ENCODE results near the gene GRIK3. TPM values are rescaled to one million over a fixed set of nuclear protein-coding genes. Genes with fewer than 3 reads are reported as not detected.

GRIK3 gene
- total RNA-seq, 1 experiment from 2014 or later = 5.5 TPM

DNA sequence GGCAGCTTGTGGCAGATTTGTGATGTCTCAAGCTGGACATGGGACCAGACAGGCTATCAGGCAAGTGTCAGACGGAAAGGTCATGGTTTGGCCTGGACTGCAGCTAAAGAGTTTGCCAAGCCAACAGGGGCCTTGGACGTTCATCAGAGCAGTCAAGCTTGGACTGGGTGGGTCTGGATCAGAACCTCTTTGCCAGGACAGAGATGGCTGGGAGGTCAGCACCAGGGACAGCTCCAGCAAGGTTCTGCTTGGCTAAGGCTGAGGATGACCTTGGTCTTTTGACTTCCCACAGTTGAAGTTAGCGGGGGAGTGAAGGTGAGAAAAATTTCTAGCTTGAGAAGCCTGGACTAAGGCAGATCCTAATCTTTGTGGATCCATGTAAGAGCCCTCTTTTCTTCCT, 68.1 kb downstream of the GRIK3 start (continued):
- TF ChIP-seq, protein P1, sequence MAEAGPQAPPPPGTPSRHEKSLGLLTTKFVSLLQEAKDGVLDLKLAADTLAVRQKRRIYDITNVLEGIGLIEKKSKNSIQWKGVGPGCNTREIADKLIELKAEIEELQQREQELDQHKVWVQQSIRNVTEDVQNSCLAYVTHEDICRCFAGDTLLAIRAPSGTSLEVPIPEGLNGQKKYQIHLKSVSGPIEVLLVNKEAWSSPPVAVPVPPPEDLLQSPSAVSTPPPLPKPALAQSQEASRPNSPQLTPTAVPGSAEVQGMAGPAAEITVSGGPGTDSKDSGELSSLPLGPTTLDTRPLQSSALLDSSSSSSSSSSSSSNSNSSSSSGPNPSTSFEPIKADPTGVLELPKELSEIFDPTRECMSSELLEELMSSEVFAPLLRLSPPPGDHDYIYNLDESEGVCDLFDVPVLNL (CRISPR knock-in tag; IDR thresholded peaks at IDR 0.05; ENCODE audit: borderline replicate concordance, low read depth) = 0 out of 2 replicates have a peak, but pooled peaks have one; percentile 59
- TF ChIP-seq JAZF1 (CRISPR knock-in tag; IDR thresholded peaks at IDR 0.05) (no peak), JUN (CRISPR knock-in tag; IDR thresholded peaks at IDR 0.05) (peak; percentile 91), ZNF121 (CRISPR knock-in tag; IDR thresholded peaks at IDR 0.05) (no peak), CREM (CRISPR knock-in tag; IDR thresholded peaks at IDR 0.05) (no peak), ZNF263 (CRISPR knock-in tag; IDR thresholded peaks at IDR 0.05; ENCODE audit: low read depth) (0 out of 2 replicates have a peak, but pooled peaks have one; percentile 15), OVOL2 (CRISPR knock-in tag; IDR thresholded peaks at IDR 0.05; ENCODE audit: borderline replicate concordance) (no peak), TEAD4 (CRISPR knock-in tag; IDR thresholded peaks at IDR 0.05) (peak; percentile 92), SOX15 (CRISPR knock-in tag; IDR thresholded peaks at IDR 0.05) (no peak), FOXP1 (CRISPR knock-in tag; IDR thresholded peaks at IDR 0.05; ENCODE audit: borderline replicate concordance) (peak; percentile 72), ESRRA (CRISPR knock-in tag; IDR thresholded peaks at IDR 0.05; ENCODE audit: borderline replicate concordance) (peak; percentile 72; the same call in 1 of the 2 replicates), TEAD1 (CRISPR knock-in tag; IDR thresholded peaks at IDR 0.05) (peak; percentile 65; the same call in 1 of the 2 replicates), ETV6 (CRISPR knock-in tag; IDR thresholded peaks at IDR 0.05) (0 out of 2 replicates have a peak, but pooled peaks have one; percentile 49), NR2C2 (CRISPR knock-in tag; IDR thresholded peaks at IDR 0.05) (no peak), CBFB (CRISPR knock-in tag; IDR thresholded peaks at IDR 0.05; ENCODE audit: low read depth) (no peak), GABPB1 (CRISPR knock-in tag; IDR thresholded peaks at IDR 0.05) (no peak), NFYB (CRISPR knock-in tag; conservative IDR thresholded peaks at IDR 0.05; ENCODE audit: low read depth) (peak; percentile 24; the same call in 1 of the 2 replicates), FOXK1 (CRISPR knock-in tag; IDR thresholded peaks at IDR 0.05) (peak; percentile 68; the same call in 1 of the 2 replicates), SMAD3 (CRISPR knock-in tag; IDR thresholded peaks at IDR 0.05; ENCODE audit: borderline replicate concordance) (peak; percentile 68; the same call in 1 of the 2 replicates), NFE2L1 (CRISPR knock-in tag; IDR thresholded peaks at IDR 0.05) (peak; percentile 84), ZNF219 (CRISPR knock-in tag; IDR thresholded peaks at IDR 0.05; ENCODE audit: borderline replicate concordance) (peak; percentile 75; the same call in 1 of the 2 replicates)
- TF ChIP-seq, protein P2, sequence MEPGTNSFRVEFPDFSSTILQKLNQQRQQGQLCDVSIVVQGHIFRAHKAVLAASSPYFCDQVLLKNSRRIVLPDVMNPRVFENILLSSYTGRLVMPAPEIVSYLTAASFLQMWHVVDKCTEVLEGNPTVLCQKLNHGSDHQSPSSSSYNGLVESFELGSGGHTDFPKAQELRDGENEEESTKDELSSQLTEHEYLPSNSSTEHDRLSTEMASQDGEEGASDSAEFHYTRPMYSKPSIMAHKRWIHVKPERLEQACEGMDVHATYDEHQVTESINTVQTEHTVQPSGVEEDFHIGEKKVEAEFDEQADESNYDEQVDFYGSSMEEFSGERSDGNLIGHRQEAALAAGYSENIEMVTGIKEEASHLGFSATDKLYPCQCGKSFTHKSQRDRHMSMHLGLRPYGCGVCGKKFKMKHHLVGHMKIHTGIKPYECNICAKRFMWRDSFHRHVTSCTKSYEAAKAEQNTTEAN (CRISPR knock-in tag; IDR thresholded peaks at IDR 0.05) = no peak
- TF ChIP-seq, protein P3, sequence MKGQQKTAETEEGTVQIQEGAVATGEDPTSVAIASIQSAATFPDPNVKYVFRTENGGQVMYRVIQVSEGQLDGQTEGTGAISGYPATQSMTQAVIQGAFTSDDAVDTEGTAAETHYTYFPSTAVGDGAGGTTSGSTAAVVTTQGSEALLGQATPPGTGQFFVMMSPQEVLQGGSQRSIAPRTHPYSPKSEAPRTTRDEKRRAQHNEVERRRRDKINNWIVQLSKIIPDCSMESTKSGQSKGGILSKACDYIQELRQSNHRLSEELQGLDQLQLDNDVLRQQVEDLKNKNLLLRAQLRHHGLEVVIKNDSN (CRISPR knock-in tag; IDR thresholded peaks at IDR 0.05) = peak; percentile 57; the same call in 1 of the 2 replicates
- TF ChIP-seq, protein P4, sequence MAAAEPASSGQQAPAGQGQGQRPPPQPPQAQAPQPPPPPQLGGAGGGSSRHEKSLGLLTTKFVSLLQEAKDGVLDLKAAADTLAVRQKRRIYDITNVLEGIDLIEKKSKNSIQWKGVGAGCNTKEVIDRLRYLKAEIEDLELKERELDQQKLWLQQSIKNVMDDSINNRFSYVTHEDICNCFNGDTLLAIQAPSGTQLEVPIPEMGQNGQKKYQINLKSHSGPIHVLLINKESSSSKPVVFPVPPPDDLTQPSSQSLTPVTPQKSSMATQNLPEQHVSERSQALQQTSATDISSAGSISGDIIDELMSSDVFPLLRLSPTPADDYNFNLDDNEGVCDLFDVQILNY (CRISPR knock-in tag; IDR thresholded peaks at IDR 0.05) = no peak
- TF ChIP-seq, protein P5, sequence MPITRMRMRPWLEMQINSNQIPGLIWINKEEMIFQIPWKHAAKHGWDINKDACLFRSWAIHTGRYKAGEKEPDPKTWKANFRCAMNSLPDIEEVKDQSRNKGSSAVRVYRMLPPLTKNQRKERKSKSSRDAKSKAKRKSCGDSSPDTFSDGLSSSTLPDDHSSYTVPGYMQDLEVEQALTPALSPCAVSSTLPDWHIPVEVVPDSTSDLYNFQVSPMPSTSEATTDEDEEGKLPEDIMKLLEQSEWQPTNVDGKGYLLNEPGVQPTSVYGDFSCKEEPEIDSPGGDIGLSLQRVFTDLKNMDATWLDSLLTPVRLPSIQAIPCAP (CRISPR knock-in tag; IDR thresholded peaks at IDR 0.05) = 0 out of 2 replicates have a peak, but pooled peaks have one; percentile 64
- TF ChIP-seq, protein P6, sequence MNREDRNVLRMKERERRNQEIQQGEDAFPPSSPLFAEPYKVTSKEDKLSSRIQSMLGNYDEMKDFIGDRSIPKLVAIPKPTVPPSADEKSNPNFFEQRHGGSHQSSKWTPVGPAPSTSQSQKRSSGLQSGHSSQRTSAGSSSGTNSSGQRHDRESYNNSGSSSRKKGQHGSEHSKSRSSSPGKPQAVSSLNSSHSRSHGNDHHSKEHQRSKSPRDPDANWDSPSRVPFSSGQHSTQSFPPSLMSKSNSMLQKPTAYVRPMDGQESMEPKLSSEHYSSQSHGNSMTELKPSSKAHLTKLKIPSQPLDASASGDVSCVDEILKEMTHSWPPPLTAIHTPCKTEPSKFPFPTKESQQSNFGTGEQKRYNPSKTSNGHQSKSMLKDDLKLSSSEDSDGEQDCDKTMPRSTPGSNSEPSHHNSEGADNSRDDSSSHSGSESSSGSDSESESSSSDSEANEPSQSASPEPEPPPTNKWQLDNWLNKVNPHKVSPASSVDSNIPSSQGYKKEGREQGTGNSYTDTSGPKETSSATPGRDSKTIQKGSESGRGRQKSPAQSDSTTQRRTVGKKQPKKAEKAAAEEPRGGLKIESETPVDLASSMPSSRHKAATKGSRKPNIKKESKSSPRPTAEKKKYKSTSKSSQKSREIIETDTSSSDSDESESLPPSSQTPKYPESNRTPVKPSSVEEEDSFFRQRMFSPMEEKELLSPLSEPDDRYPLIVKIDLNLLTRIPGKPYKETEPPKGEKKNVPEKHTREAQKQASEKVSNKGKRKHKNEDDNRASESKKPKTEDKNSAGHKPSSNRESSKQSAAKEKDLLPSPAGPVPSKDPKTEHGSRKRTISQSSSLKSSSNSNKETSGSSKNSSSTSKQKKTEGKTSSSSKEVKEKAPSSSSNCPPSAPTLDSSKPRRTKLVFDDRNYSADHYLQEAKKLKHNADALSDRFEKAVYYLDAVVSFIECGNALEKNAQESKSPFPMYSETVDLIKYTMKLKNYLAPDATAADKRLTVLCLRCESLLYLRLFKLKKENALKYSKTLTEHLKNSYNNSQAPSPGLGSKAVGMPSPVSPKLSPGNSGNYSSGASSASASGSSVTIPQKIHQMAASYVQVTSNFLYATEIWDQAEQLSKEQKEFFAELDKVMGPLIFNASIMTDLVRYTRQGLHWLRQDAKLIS (CRISPR knock-in tag; IDR thresholded peaks at IDR 0.05; ENCODE audit: borderline replicate concordance) = no peak
- TF ChIP-seq, protein P7, sequence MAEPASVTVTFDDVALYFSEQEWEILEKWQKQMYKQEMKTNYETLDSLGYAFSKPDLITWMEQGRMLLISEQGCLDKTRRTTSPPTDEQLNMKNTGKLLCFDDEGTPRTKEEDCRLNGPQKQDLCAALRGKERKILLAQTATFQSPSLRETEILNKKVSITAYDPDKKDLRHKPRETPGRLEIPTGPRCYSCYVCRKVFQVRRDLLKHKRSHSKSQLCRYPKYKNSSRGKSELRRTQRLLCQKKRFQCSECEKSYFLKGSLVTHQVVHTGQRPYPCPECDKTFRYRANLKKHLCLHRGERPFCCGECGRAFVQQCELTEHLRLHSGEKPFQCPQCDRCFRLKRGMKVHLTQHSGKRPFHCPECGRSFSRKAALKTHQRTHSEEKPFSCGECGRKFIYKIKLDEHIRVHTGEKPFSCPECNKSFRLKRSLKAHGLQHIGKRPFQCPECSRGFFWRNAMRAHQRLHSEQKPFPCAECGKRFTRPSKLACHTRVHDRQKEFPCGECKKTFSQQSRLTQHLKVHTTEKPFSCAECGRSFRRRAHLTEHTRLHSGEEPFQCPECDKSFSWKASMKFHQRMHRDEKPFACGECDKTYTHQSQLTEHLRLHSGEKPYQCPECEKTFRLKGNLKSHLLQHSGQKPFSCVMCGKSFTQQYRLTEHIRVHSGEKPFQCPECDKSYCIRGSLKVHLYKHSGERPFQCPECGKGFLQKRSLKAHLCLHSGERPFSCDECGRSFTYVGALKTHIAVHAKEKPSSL (CRISPR knock-in tag; conservative IDR thresholded peaks at IDR 0.05) = no peak
- TF ChIP-seq, protein P8, sequence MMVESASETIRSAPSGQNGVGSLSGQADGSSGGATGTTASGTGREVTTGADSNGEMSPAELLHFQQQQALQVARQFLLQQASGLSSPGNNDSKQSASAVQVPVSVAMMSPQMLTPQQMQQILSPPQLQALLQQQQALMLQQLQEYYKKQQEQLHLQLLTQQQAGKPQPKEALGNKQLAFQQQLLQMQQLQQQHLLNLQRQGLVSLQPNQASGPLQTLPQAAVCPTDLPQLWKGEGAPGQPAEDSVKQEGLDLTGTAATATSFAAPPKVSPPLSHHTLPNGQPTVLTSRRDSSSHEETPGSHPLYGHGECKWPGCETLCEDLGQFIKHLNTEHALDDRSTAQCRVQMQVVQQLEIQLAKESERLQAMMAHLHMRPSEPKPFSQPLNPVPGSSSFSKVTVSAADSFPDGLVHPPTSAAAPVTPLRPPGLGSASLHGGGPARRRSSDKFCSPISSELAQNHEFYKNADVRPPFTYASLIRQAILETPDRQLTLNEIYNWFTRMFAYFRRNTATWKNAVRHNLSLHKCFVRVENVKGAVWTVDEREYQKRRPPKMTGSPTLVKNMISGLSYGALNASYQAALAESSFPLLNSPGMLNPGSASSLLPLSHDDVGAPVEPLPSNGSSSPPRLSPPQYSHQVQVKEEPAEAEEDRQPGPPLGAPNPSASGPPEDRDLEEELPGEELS (CRISPR knock-in tag; IDR thresholded peaks at IDR 0.05) = peak; percentile 86

All from WTC11 (cell line).